ENCODE measurements around the gene EFTUD2.

The EFTUD2 gene

DNA sequence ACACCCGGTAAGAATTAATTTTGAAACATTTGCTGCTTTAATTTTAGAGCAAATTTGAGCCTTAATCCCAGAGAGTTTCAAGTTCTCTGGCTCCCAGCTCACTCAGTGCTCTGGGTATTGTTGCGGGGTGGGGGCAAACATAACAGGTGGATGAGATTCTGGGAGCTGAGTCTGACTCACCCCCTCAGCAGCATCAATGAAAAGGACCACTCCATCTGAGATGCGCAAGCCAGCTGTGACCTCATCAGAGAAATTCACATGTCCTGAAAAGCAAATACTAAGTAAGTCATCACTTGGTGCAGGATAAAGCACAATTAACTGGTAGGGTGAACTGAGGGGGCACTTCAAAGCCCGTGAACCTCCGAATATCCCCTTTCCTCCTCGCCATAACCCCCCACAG is 19.9 kb downstream of the EFTUD2 start:
- peaks cover 85 to 93% of the 10 kb centered on the region in 2 experiments for H3K36me3 ChIP-seq (ENCODE audit: control insufficient read depth in 2 of 2, insufficient read depth in 1 of 2, low read length in 2 of 2)
- no peak overlapping the region for H3K27ac ChIP-seq (ENCODE audit: extremely low read depth, low read depth, low read length)
- no peaks in the 10 kb centered on the region for H3K4me1 ChIP-seq (ENCODE audit: control insufficient read depth, insufficient read depth, low read length)
- TF ChIP-seq ZNF223 (tag by site-specific recombination; IDR thresholded peaks at IDR 0.05): no peak
- peak; percentile 48; the same call in 1 of the 2 replicates for TF ChIP-seq SCRT2 (tag by site-specific recombination; IDR thresholded peaks at IDR 0.05)
- POLR2A ChIA-PET: interaction anchor here (1.3 to 1.7 kb wide), 3 partner anchors 20 to 104 kb away, joined by 3 to 9 read pairs (median 4); partner anchors contain the start of gene EFTUD2
- no peak overlapping the region for H3K4me3 ChIP-seq (ENCODE audit: low read depth, low read length)
- H3K9me3 ChIP-seq (ENCODE audit: control insufficient read depth, insufficient read depth, low read depth, low read length): no peaks in the 10 kb centered on the region
- CTCF ChIA-PET: interaction anchor here (0.6 to 13.6 kb wide), 25 partner anchors 9 to 220 kb away, joined by 3 to 221 read pairs (median 6); partner anchors contain the start of gene EFTUD2

- ChIA-PET CTCF (interaction anchor here (0.6 to 13.6 kb wide), 37 partner anchors 9 to 1879 kb away, joined by 3 to 221 read pairs (median 5); partner anchors contain the start of genes EFTUD2 and HIGD1B), POLR2A (interaction anchor here (1.3 to 1.7 kb wide), 3 partner anchors 20 to 103 kb away, joined by 3 to 9 read pairs (median 4); partner anchors contain the start of gene EFTUD2)
- Histone ChIP-seq H3K9me3 (ENCODE audit: control insufficient read depth, insufficient read depth, low read depth, low read length) (no peaks in the 10 kb centered on the region), H3K27ac (ENCODE audit: extremely low read depth, low read depth, low read length) (no peak overlapping the region), H3K4me1 (ENCODE audit: control insufficient read depth, insufficient read depth, low read length) (no peaks in the 10 kb centered on the region), H3K4me3 (ENCODE audit: low read depth, low read length) (no peak overlapping the region), H3K36me3 (ENCODE audit: control insufficient read depth in 2 of 2, insufficient read depth in 1 of 2, low read length in 2 of 2) (peaks cover 85 to 91% of the 10 kb centered on the region in 2 experiments)
- 0 out of 2 replicates have a peak, but pooled peaks have one; percentile 52 for TF ChIP-seq ZNF660 (tag by site-specific recombination; IDR thresholded peaks at IDR 0.05)
- TF ChIP-seq ZNF558 (tag by site-specific recombination; IDR thresholded peaks at IDR 0.05): no peak
- TF ChIP-seq ZNF654 (tag by site-specific recombination; IDR thresholded peaks at IDR 0.05; ENCODE audit: low read depth): peak; percentile 38
Observed at GRCh38 chr17:44878627-44879221, 20.5 kb downstream of the EFTUD2 start.

- no peak overlapping the region for H3K27ac ChIP-seq (ENCODE audit: extremely low read depth, low read depth, low read length)
Observed at GRCh38 chr17:44877121-44877520, 22.1 kb downstream of the EFTUD2 start.

GRCh38 chr17:44875761-44876160 is 23.5 kb downstream of the EFTUD2 start:
- POLR2A ChIA-PET: no interaction called here
- no peak overlapping the region for H3K27ac ChIP-seq (ENCODE audit: extremely low read depth, low read depth, low read length)
- peaks cover 72 to 86% of the 10 kb centered on the region in 2 experiments for H3K36me3 ChIP-seq (ENCODE audit: control insufficient read depth in 2 of 2, insufficient read depth in 1 of 2, low read length in 2 of 2)
- H3K9me3 ChIP-seq (ENCODE audit: control insufficient read depth, insufficient read depth, low read depth, low read length): no peaks in the 10 kb centered on the region
- CTCF ChIA-PET: interaction anchor here (0.6 to 13.6 kb wide), 3 partner anchors 8 to 222 kb away, joined by 3 to 221 read pairs (median 83); no protein-coding TSS in a partner anchor
- H3K4me3 ChIP-seq (ENCODE audit: low read depth, low read length): no peak overlapping the region
- H3K4me1 ChIP-seq (ENCODE audit: control insufficient read depth, insufficient read depth, low read length): no peaks in the 10 kb centered on the region
- no peak for TF ChIP-seq MEIS1 (CRISPR knock-in tag; IDR thresholded peaks at IDR 0.05; ENCODE audit: borderline replicate concordance)
- TF ChIP-seq ZNF221 (tag by site-specific recombination; IDR thresholded peaks at IDR 0.05; ENCODE audit: borderline replicate concordance): no peak
- no peak for TF ChIP-seq ZBTB10 (tag by site-specific recombination; IDR thresholded peaks at IDR 0.05)
- TF ChIP-seq YY1 (tag by site-specific recombination; IDR thresholded peaks at IDR 0.05): no peak
- no peak for TF ChIP-seq ZNF426 (tag by site-specific recombination; IDR thresholded peaks at IDR 0.05)
- no peak for TF ChIP-seq ZNF341 (tag by site-specific recombination; IDR thresholded peaks at IDR 0.05; ENCODE audit: low read depth)
- TF ChIP-seq WT1 (tag by site-specific recombination; IDR thresholded peaks at IDR 0.05): no peak
- no peak for TF ChIP-seq ZFP37 (tag by site-specific recombination; IDR thresholded peaks at IDR 0.05)
- no peak for TF ChIP-seq ZNF248 (tag by site-specific recombination; IDR thresholded peaks at IDR 0.05)
- TF ChIP-seq ZNF175 (tag by site-specific recombination; IDR thresholded peaks at IDR 0.05): no peak
- TF ChIP-seq, protein P1, sequence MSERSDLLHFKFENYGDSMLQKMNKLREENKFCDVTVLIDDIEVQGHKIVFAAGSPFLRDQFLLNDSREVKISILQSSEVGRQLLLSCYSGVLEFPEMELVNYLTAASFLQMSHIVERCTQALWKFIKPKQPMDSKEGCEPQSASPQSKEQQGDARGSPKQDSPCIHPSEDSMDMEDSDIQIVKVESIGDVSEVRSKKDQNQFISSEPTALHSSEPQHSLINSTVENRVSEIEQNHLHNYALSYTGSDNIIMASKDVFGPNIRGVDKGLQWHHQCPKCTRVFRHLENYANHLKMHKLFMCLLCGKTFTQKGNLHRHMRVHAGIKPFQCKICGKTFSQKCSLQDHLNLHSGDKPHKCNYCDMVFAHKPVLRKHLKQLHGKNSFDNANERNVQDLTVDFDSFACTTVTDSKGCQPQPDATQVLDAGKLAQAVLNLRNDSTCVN (tag by site-specific recombination; optimal IDR thresholded peaks at IDR 0.05): no peak

More at GRCh38 chr17:44877121-44877520, 22.1 kb downstream of the EFTUD2 start:
- Histone ChIP-seq H3K4me1 (ENCODE audit: control insufficient read depth, insufficient read depth, low read length) (no peaks in the 10 kb centered on the region), H3K9me3 (ENCODE audit: control insufficient read depth, insufficient read depth, low read depth, low read length) (no peaks in the 10 kb centered on the region), H3K36me3 (ENCODE audit: control insufficient read depth in 2 of 2, insufficient read depth in 1 of 2, low read length in 2 of 2) (peaks cover 76 to 90% of the 10 kb centered on the region in 2 experiments), H3K4me3 (ENCODE audit: low read depth, low read length) (no peak overlapping the region)
- ChIA-PET CTCF (interaction anchor here (0.5 to 13.6 kb wide), 10 partner anchors 10 to 432 kb away, joined by 3 to 221 read pairs (median 4); a partner anchor contains a TSS), POLR2A (interaction anchor here (0.7 to 1.3 kb wide), 3 partner anchors 95 to 271 kb away, joined by 3 to 4 read pairs (median 4); partner anchors contain the start of gene HEXIM1)
- TF ChIP-seq AEBP2 (tag by site-specific recombination; IDR thresholded peaks at IDR 0.05; ENCODE audit: borderline replicate concordance) (no peak), ZNF624 (tag by site-specific recombination; IDR thresholded peaks at IDR 0.05) (no peak), ZNF707 (tag by site-specific recombination; IDR thresholded peaks at IDR 0.05) (no peak), ZNF670 (tag by site-specific recombination; IDR thresholded peaks at IDR 0.05; ENCODE audit: low read depth) (no peak), ZNF580 (tag by site-specific recombination; IDR thresholded peaks at IDR 0.05) (no peak), MYNN (tag by site-specific recombination; IDR thresholded peaks at IDR 0.05; ENCODE audit: borderline replicate concordance) (no peak), ZNF140 (tag by site-specific recombination; IDR thresholded peaks at IDR 0.05) (no peak), ZBTB1 (tag by site-specific recombination; IDR thresholded peaks at IDR 0.05) (no peak)

Data from HEK293 (cell line).